BJ (cell line): ENCODE results near the gene DNAJB12. TPM values are rescaled to one million over a fixed set of nuclear protein-coding genes. Genes with fewer than 3 reads are reported as not detected.
A peak's percentile ranks its signal among the peaks of the same experiment; 100 is the strongest.
"Not testable (repeated sequence)": the region's sequence is repeated elsewhere in the genome, so short reads cannot be mapped to it uniquely, and the experiment has no call there.

Source experiments
- CTCF ChIA-PET: fragments of 350-600 bp; formaldehyde crosslinking; extraction: SDS; loops from one replicate; lab custom pipeline; 2021; ENCODE audit warnings: antibody characterized with exemption, inconsistent platforms; lab: Yijun Ruan, JAX
- POLR2A ChIA-PET: fragments of 300-600 bp; sonication (Branson Sonifier 250); formaldehyde crosslinking; extraction: SDS; loops from one replicate; lab custom pipeline; 2021; ENCODE audit warnings: antibody characterized with exemption; lab: Charles Lee
- DNase-seq: peaks from one replicate; pipeline ENCODE4 v3.0.0-alpha.2; 2011; ENCODE audit warnings: low read depth
- H3K27me3 ChIP-seq: 2 replicates; pipeline ENCODE4 v1.6.0; 2011; ENCODE audit warnings: low read length; ENCODE audit not compliant: control insufficient read depth, insufficient read depth
- H3K36me3 ChIP-seq: 2 replicates; pipeline ENCODE4 v1.5.1; 2011; ENCODE audit warnings: low read length; ENCODE audit not compliant: control insufficient read depth, insufficient read depth
- H3K4me3 ChIP-seq: 2 replicates; pipeline ENCODE4 v1.5.1; 2011; ENCODE audit warnings: low read depth, mild to moderate bottlenecking, control low read depth, low read length
- polyA plus RNA-seq: library from polyadenylated mRNA; depleted of rRNA; stranded (reverse); fragments of >200 nt; gene quantifications from 2 replicates; pipeline ENCODE4 v1.2.3, GENCODE V29; 2011
- TF ChIP-seq, protein P1 (sequence below): IDR thresholded peaks from 2 replicates; pipeline ENCODE4 v1.5.1; 2011; ENCODE audit warnings: low read depth, mild to moderate bottlenecking, control low read depth, inconsistent platforms, low read length, moderate library complexity; ENCODE audit not compliant: insufficient read depth

DNAJB12 gene
- polyA plus RNA-seq, 1 experiment: 38.8 TPM

DNA sequence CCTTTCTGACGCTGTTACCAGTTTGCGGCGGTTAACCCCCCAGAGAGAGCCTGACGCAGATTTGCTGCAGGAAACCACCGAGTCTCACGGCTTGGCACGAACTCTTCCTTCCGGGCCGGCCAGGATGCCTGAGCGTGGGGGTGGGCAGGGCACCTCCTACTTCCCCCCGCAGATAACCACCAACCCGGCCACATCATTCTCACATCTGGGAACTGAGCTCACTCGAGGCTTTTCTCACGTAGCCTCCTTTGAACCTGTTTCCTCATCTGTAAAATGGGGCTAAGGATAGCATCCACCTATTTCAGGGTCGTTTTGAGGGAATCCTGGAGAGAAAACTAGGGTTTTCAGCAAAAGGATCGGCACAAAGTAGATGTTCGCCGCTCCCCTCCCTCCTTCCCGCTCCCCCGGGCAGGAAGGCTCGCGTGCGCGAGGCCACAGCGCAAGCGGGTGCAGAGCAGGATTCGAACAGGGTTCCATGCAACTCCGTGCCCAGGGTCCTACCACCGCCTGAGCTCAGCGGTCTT, 57.4 kb downstream of the DNAJB12 start:
- ChIA-PET CTCF (interaction anchor here (1.2 to 1.3 kb wide), 2 partner anchors 25 to 71 kb away, joined by 3 read pairs; no protein-coding TSS in a partner anchor), POLR2A (interaction anchor here (1.0 to 1.8 kb wide), 3 partner anchors 11 to 23 kb away, joined by 3 to 10 read pairs (median 3); no protein-coding TSS in a partner anchor)
- Histone ChIP-seq H3K4me3 (peak overlapping the region; percentile 53), H3K36me3 (no peaks in the 10 kb centered on the region), H3K27me3 (no peaks in the 10 kb centered on the region)
- TF ChIP-seq, protein P1, sequence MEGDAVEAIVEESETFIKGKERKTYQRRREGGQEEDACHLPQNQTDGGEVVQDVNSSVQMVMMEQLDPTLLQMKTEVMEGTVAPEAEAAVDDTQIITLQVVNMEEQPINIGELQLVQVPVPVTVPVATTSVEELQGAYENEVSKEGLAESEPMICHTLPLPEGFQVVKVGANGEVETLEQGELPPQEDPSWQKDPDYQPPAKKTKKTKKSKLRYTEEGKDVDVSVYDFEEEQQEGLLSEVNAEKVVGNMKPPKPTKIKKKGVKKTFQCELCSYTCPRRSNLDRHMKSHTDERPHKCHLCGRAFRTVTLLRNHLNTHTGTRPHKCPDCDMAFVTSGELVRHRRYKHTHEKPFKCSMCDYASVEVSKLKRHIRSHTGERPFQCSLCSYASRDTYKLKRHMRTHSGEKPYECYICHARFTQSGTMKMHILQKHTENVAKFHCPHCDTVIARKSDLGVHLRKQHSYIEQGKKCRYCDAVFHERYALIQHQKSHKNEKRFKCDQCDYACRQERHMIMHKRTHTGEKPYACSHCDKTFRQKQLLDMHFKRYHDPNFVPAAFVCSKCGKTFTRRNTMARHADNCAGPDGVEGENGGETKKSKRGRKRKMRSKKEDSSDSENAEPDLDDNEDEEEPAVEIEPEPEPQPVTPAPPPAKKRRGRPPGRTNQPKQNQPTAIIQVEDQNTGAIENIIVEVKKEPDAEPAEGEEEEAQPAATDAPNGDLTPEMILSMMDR: no peak
- peak; percentile 84 for DNase-seq

DNA sequence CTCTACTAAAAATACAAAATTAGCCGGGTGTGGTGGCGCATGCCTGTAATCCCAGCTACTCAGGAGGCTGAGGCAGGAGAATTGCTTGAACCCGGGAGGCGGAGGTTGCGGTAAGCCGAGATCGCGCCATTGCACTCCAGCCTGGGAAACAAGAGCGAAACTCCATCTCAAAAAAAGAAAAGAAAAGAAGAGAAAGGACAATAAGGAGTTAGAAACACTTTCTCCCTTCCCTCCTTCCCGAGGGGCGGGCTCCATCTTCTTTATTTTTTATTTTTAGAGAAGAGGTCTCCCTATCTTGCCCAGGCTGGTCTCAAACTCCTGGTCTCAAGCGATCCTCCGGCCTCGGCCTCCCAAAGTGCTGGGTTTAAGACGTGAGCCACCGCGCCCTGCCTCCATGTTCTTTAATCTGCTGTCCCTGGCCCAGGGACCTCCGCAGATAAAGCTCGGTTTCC, 57.9 kb downstream of the DNAJB12 start:
- ChIA-PET POLR2A (interaction anchor here (1.0 to 1.8 kb wide), 3 partner anchors 12 to 24 kb away, joined by 3 to 10 read pairs (median 3); no protein-coding TSS in a partner anchor), CTCF (interaction anchor here (1.0 to 1.3 kb wide), 3 partner anchors 10 to 71 kb away, joined by 3 read pairs; no protein-coding TSS in a partner anchor)
- not testable (repeated sequence) for H3K27me3 ChIP-seq, H3K36me3 ChIP-seq, DNase-seq
- peak overlapping the region; percentile 53; the same call in 1 of the 2 replicates for H3K4me3 ChIP-seq

DNA sequence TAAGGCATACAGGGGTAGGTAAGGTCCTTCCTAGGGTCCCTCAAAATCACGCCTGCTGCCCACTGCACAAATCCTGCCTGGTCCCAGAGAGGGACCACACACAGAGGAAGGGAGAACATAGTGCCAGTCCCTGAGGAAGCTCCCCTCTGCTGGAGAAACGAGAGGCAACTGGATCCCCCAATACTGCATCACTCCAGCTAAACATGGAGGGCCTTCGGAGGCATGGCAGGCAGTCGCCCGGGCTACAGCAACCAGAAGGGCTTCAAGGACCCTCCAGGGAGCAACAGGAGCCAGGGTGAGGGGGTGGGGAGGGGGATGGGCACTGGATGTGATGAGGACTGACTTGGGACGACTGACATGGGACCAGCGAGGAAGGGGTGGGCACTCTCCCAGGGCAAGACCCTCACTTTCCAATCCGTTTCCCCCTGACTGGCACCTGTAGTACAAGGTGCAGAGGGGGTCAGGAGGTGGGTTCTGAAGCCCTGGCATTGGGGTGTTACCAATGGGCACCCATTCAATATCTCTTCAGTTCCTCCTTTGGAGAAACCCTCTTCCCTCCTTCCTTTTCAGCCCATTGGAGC, 59.3 kb downstream of the DNAJB12 start:
- Histone ChIP-seq H3K4me3 (no peak overlapping the region), H3K27me3 (no peaks in the 10 kb centered on the region), H3K36me3 (no peaks in the 10 kb centered on the region)
- DNase-seq: no peak
- CTCF ChIA-PET: no interaction called here
- POLR2A ChIA-PET: no interaction called here
- TF ChIP-seq, protein P1: no peak

DNA sequence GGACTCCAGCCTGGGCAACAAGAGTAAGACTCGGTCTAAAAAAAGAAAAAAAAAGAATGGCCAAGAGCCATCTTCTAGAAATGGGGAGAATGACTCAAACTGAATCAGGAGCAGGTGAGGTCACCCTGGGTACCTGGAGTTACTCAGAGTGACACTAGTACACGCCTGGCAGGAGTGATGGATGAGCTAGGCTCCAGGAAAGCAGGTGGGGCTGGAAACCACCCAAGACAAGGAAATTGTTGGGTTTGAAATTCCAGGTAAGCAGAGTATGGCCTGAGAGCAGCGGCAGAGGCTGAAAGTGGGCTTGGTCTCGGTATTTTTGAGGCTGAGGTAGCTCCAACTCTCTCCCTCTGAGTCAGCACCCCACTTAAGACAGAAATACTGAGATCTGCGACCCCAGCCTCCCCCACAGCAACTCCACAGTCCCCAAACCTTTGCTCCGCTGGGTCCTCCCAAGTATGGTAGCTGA, 62.5 kb downstream of the DNAJB12 start:
- H3K4me3 ChIP-seq: no peak overlapping the region
- H3K36me3 ChIP-seq: no peaks in the 10 kb centered on the region
- no peak for DNase-seq
- H3K27me3 ChIP-seq: no peaks in the 10 kb centered on the region
- POLR2A ChIA-PET: no interaction called here
- CTCF ChIA-PET: interaction anchor here (1.3 to 1.4 kb wide), 2 partner anchors 11 to 18 kb away, joined by 4 to 5 read pairs; no protein-coding TSS in a partner anchor
- TF ChIP-seq, protein P1: no peak

DNA sequence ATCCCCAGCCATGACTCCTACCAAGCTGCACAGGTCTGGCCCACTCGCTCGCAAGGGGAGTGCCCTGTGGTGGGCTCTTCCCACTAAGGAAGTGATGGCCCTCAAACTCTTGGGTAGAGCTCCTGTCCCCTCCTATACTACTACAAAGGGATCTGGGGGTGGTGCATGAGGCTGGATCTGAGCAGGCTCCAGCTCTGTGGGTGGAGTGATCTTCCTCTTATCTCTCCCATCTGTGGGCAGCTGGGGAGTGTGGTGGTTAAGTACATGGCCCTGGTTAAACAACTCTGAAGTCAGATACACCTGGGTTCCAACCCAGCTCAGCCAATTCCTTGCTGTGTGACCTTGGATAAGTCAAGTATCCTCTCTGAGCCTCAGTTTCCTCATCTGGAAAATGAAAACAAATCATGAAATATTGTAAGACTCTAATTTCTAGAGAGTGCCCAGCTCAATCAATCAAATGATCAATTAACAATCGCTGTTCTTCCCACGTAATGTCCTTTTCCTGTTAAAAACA, 63.6 kb downstream of the DNAJB12 start:
- ChIA-PET CTCF (interaction anchor here (0.7 to 1.8 kb wide), 3 partner anchors 11 to 47 kb away, joined by 3 to 6 read pairs (median 6); no protein-coding TSS in a partner anchor), POLR2A (no interaction called here)
- no peak overlapping the region for H3K4me3 ChIP-seq
- no peaks in the 10 kb centered on the region for H3K36me3 ChIP-seq
- no peak for DNase-seq
- no peaks in the 10 kb centered on the region for H3K27me3 ChIP-seq
- TF ChIP-seq, protein P1: no peak
